K562 (cell line): Measurements from ENCODE around the gene EIF2S1. TPM values are rescaled to one million over a fixed set of nuclear protein-coding genes. Genes with fewer than 3 reads are reported as not detected.

Experiments used
- ATAC-seq: fragments of 200-7000 bp; cut with Tn5 transposase; 3 replicates; pipeline ENCODE4 v1.9.1; 2020; ENCODE audit warnings: moderate library complexity
- BruUV-seq: library from RNA; stranded (reverse); fragments of 400-500 nt; replicated peaks from 2 replicates; lab custom pipeline; 2021; lab: Mats Ljungman, UMichigan
- CTCF ChIA-PET: fragments of 300-600 bp; formaldehyde crosslinking; extraction: SDS; loops from one replicate; lab custom pipeline; 2021; ENCODE audit warnings: low intra/inter-chr PET ratio; lab: Yijun Ruan, JAX
- POLR2A ChIA-PET: fragments of 300-600, 350-650 bp; sonication (Branson Sonifier 250); formaldehyde crosslinking; extraction: SDS; loops from one replicate; lab custom pipeline; 2021; ENCODE audit warnings: antibody characterized with exemption, inconsistent platforms; lab: Yijun Ruan, JAX
- DNase-seq, 4 experiments: peaks; one replicate each; pipeline versions ENCODE4 v3.0.0 to v3.0.0-alpha.2; 2011 to 2018; ENCODE audit warnings: low spot score in 3 of 4, mixed read lengths in 3 of 4; ENCODE audit errors: extremely low read depth in 1 of 4
- FAIRE-seq: peaks from 2 replicates; lab custom pipeline; 2011; peaks lifted over from hg19 to GRCh38; lab: Jason Lieb, UNC
- H2AFZ ChIP-seq: 2 replicates; pipeline ENCODE4 v1.6.0; 2011; ENCODE audit warnings: low read depth, low read length, control low read depth, inconsistent platforms
- H3K27ac ChIP-seq: fragments of 200-600 bp; 3 replicates; pipeline ENCODE4 v1.8.0; 2011; ENCODE audit warnings: low read depth, mild to moderate bottlenecking, control low read depth, inconsistent platforms, low read length, moderate library complexity, mixed read lengths; ENCODE audit errors: extremely low read depth
- H3K27me3 ChIP-seq, 2 experiments: fragments of 300-600 bp in 1 of 2; 2 replicates in 1 of 2; 3 replicates in 1 of 2; pipeline versions ENCODE4 v1.6.0 to v1.8.0; 2011; ENCODE audit warnings: inconsistent platforms in 2 of 2, low read length in 2 of 2, mild to moderate bottlenecking in 1 of 2, mixed read lengths in 1 of 2, moderate library complexity in 1 of 2; ENCODE audit not compliant: control insufficient read depth in 2 of 2, insufficient read depth in 2 of 2
- H3K36me3 ChIP-seq: fragments of 300-600 bp; 3 replicates; pipeline ENCODE4 v1.8.0; 2011; ENCODE audit warnings: mild to moderate bottlenecking, low read length, inconsistent platforms; ENCODE audit not compliant: control insufficient read depth, insufficient read depth
- H3K4me1 ChIP-seq, 2 experiments: fragments of 200-600 bp in 1 of 2; replicated peaks in 1 of 2; 2 replicates in 1 of 2; 3 replicates in 1 of 2; pipeline versions ENCODE4 v1.5.1 to v1.8.0; 2011; ENCODE audit warnings: inconsistent platforms in 2 of 2, low read length in 2 of 2, mild to moderate bottlenecking in 1 of 2, mixed read lengths in 1 of 2, moderate library complexity in 1 of 2; ENCODE audit not compliant: control insufficient read depth in 2 of 2, insufficient read depth in 2 of 2
- H3K4me2 ChIP-seq: 2 replicates; pipeline ENCODE4 v1.6.1; 2011; ENCODE audit warnings: low read length, control low read depth, inconsistent platforms, mixed read lengths; ENCODE audit not compliant: insufficient read depth
- H3K4me3 ChIP-seq: fragments of 200-600 bp; sonication (generic), shearing (Covaris generic); 2 replicates; pipeline ENCODE4 v1.5.1; 2016; ENCODE audit warnings: control low read depth, inconsistent platforms
- H3K79me2 ChIP-seq: fragments of 200-600 bp; 3 replicates; pipeline ENCODE4 v1.8.0; 2011; ENCODE audit warnings: low read length, inconsistent platforms; ENCODE audit not compliant: control insufficient read depth, insufficient read depth
- H3K9ac ChIP-seq, 2 experiments: 2 replicates each; pipeline versions ENCODE4 v1.6.0 to v1.6.1; 2011; ENCODE audit warnings: low read depth in 2 of 2, low read length in 2 of 2, control low read depth in 1 of 2, inconsistent platforms in 1 of 2, mild to moderate bottlenecking in 1 of 2, mixed read lengths in 1 of 2; ENCODE audit not compliant: insufficient read depth in 1 of 2
- H3K9me1 ChIP-seq: one replicate; pipeline ENCODE4 v1.6.0; 2011; ENCODE audit warnings: inconsistent platforms, mild to moderate bottlenecking, low read length, moderate library complexity; ENCODE audit not compliant: control insufficient read depth, insufficient read depth
- H3K9me3 ChIP-seq: replicated peaks from 2 replicates; pipeline ENCODE4 v1.5.1; 2011; ENCODE audit warnings: low read depth, low read length, inconsistent platforms; ENCODE audit not compliant: control insufficient read depth, insufficient read depth
- H4K20me1 ChIP-seq: replicated peaks from 2 replicates; pipeline ENCODE4 v1.6.1; 2011; ENCODE audit warnings: low read length, inconsistent platforms, mixed read lengths; ENCODE audit not compliant: control insufficient read depth, insufficient read depth
- CBX8 ChIP-seq: fragments of 200-600 bp; sonication (generic); IDR thresholded peaks from 2 replicates; pipeline ENCODE4 v1.6.1; 2012; ENCODE audit warnings: borderline replicate concordance, mixed run types, low read depth, mild to moderate bottlenecking, moderate library complexity, mixed read lengths, low read length, control low read depth, inconsistent platforms; ENCODE audit not compliant: poor library complexity, severe bottlenecking; ENCODE audit errors: extremely low read depth
- CSDE1 ChIP-seq, 2 experiments: fragments of 450-650 bp; IDR thresholded peaks; 2 replicates each; pipeline ENCODE4 v1.6.1; 2016; ENCODE audit warnings: mild to moderate bottlenecking in 1 of 2
- FOSL1 ChIP-seq: fragments of 200-800 bp; sonication (Bioruptor generic); conservative IDR thresholded peaks from 2 replicates; pipeline ENCODE4 v1.6.1; 2016; ENCODE audit warnings: missing genetic modification characterization, missing compliant biosample characterization
- NR2C2 ChIP-seq, 2 experiments: fragments of 200-800 bp in 1 of 2; sonication (Bioruptor generic) in 1 of 2; sonication (generic) in 1 of 2; formaldehyde crosslinking in 1 of 2; IDR thresholded peaks; 2 replicates each; pipeline versions ENCODE4 v1.6.1 to v1.8.0; 2016 to 2022; ENCODE audit warnings: mild to moderate bottlenecking in 1 of 2, missing compliant biosample characterization in 1 of 2, missing genetic modification characterization in 1 of 2, missing genetic modification reagents in 1 of 2
- PCBP2 ChIP-seq: fragments of 200-400 bp; formaldehyde crosslinking; IDR thresholded peaks from 2 replicates; pipeline ENCODE4 v1.6.1; 2018; ENCODE audit warnings: low read length, low read depth, mild to moderate bottlenecking, moderate library complexity; ENCODE audit not compliant: poor library complexity, severe bottlenecking
- RBM15 ChIP-seq: fragments of 200-400 bp; formaldehyde crosslinking; IDR thresholded peaks from 2 replicates; pipeline ENCODE4 v1.6.1; 2018; ENCODE audit warnings: mild to moderate bottlenecking, low read length, moderate library complexity; ENCODE audit not compliant: insufficient read depth
- SMARCE1 ChIP-seq: fragments of 450-650 bp; IDR thresholded peaks from 2 replicates; pipeline ENCODE4 v1.7.1; 2016; ENCODE audit warnings: mild to moderate bottlenecking
- SRF ChIP-seq, 2 experiments: fragments of 250-450, 450-650 bp in 1 of 2; sonication (Bioruptor Pico) in 1 of 2; sonication (generic) in 1 of 2; formaldehyde crosslinking; IDR thresholded peaks; 2 replicates each; pipeline versions ENCODE4 v1.5.0 to v1.5.1; 2020 to 2022; ENCODE audit warnings: mild to moderate bottlenecking in 1 of 2, missing genetic modification reagents in 1 of 2
- TAF7 ChIP-seq: fragments of 450-650 bp; IDR thresholded peaks from 2 replicates; pipeline ENCODE4 v1.6.1; 2016; ENCODE audit warnings: missing genetic modification characterization, missing compliant biosample characterization
- TAL1 ChIP-seq: fragments of 450-650 bp; IDR thresholded peaks from 2 replicates; pipeline ENCODE4 v1.6.1; 2016; ENCODE audit warnings: mild to moderate bottlenecking
- ZNF311 ChIP-seq: fragments of 250-450 bp; sonication (Bioruptor Pico); IDR thresholded peaks from 2 replicates; pipeline ENCODE4 v1.4.0; 2020; ENCODE audit warnings: mild to moderate bottlenecking, moderate library complexity
- ZNF584 ChIP-seq: fragments of 200-800 bp; sonication (Bioruptor generic); IDR thresholded peaks from 2 replicates; pipeline ENCODE4 v1.6.1; 2016; ENCODE audit warnings: low read depth, mild to moderate bottlenecking, missing genetic modification characterization, missing compliant biosample characterization
- ZSCAN32 ChIP-seq: fragments of 450-650 bp; formaldehyde crosslinking; IDR thresholded peaks from 2 replicates; pipeline ENCODE4 v1.4.0; 2020; ENCODE audit warnings: mild to moderate bottlenecking, moderate library complexity
- WGBS: fragments of 100-300 bp; shearing (Covaris generic); methylation state at CpG from one replicate; pipeline ENCODE4 v1.1.6; 2016; ENCODE audit warnings: low coverage, mixed read lengths; ENCODE audit not compliant: insufficient coverage; ENCODE audit errors: missing lambda C conversion rate; 5-methylcytosine and 5-hydroxymethylcytosine counted together
- in situ Hi-C: fragments of 300-500 bp; cut with MboI; formaldehyde crosslinking; loops from 4 replicates; pipeline ENCODE4 v1.15.0; 2018; ENCODE audit warnings: inconsistent platforms, mixed read lengths
- intact Hi-C: fragments of 100-400 bp; cut with micrococcal nuclease; formaldehyde crosslinking; loops from 2 replicates; pipeline ENCODE4 v1.14.2; 2022
- polyA plus RNA-seq, 8 experiments: library from polyadenylated mRNA; depleted of rRNA in 4 of 8; stranded (reverse) in 5 of 8; unstranded in 3 of 8; fragments of >200 nt; fragmentation: Nextera tagmentation in 2 of 8; fragmentation: Illumina TruSeq in 1 of 8; extraction: Ambion mirVana in 2 of 8; extraction: Trizol in 1 of 8; gene quantifications; 2 replicates each; pipeline versions ENCODE4 v1.2.1 to v1.2.3, GENCODE V29; 2011 to 2014; ENCODE audit warnings: inconsistent platforms in 1 of 8, missing spikeins in 1 of 8
- total RNA-seq, 7 experiments: library from RNA; depleted of rRNA in 6 of 7; stranded (reverse); fragments of >200 nt in 6 of 7; fragmentation: Illumina TruSeq in 2 of 7; extraction: Trizol in 2 of 7; gene quantifications; 2 replicates each; pipeline versions ENCODE4 v1.2.1 to v1.2.3, GENCODE V29; 2011 to 2021; ENCODE audit warnings: low replicate concordance in 1 of 7
- TF ChIP-seq, protein P1 (sequence below), 2 experiments: fragments of 450-650 bp in 1 of 2; IDR thresholded peaks; 2 replicates each; pipeline ENCODE4 v1.6.1; 2011 to 2017; ENCODE audit warnings: low read depth in 2 of 2, antibody characterized with exemption in 1 of 2, borderline replicate concordance in 1 of 2, low read length in 1 of 2, mild to moderate bottlenecking in 1 of 2, mixed read lengths in 1 of 2; ENCODE audit not compliant: control insufficient read depth in 1 of 2

EIF2S1 gene
- total and polyA plus RNA-seq, 9 of the 15 experiments (the other 6 are each of a cell fraction or from before 2014, with no cell fraction given): 216 to 1,018 (median 332) TPM

DNA sequence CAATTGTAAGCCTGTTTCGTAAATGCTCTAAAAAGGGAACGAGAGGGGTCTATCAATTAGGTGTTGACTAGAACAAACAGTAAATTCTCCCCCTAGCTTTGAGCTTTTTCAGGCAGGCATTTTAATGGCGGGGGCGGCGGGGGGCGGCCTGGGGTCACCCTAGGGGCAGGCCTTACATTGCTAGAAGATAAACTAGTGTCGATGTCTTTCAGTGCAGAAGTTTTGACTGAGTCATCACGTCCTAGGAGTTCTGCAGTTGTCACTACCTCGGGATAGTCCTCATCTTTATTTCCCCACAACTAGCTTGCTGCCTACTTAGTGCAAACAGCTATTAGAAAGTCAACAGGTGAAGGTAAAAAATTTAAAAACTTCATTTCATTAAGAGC, 2.2 kb upstream of the EIF2S1 start (continued):
- TF ChIP-seq PCBP2 (no peak), RBM15 (no peak), CSDE1 (IDR thresholded peaks at IDR 0.05) (no peak), SMARCE1 (0 out of 2 replicates have a peak, but pooled peaks have one; percentile 13), NR2C2 (CRISPR knock-in tag; IDR thresholded peaks at IDR 0.05) (no peak), NR2C2 (tag; IDR thresholded peaks at IDR 0.05) (peak; percentile 33; the same call in 1 of the 2 replicates), FOSL1 (tag) (peak; percentile 61)
- TF ChIP-seq, all 486 proteins: peak for 17

GRCh38 chr14:67358924-67359774, 979 bp upstream of the EIF2S1 start:
- H3K9ac ChIP-seq: peak overlapping the region; percentile 88 to 96
- peaks cover 6% of the 10 kb centered on the region; the same call in 1 of the 2 replicates for H4K20me1 ChIP-seq
- no peak for FAIRE-seq
- no peaks in the 10 kb centered on the region for H3K27me3 ChIP-seq
- DNase-seq: peak in 3 of 4 experiments; percentile 16 to 24 (median 16)
- peaks cover 29% of the 10 kb centered on the region; the same call in 2 of the 3 replicates for H3K36me3 ChIP-seq
- intact Hi-C loops (loop anchor here (5.0 kb wide), 1 partner anchor 117 kb away; the partner anchor contains the start of gene PALS1), in situ Hi-C loops (no loop called here)
- peak overlapping the region; percentile 85 for H3K4me3 ChIP-seq
- H3K27ac ChIP-seq: peak overlapping the region; percentile 83
- peak overlapping the region; percentile 87 for H3K4me2 ChIP-seq
- peak overlapping the region; percentile 63 for H2AFZ ChIP-seq
- H3K9me3 ChIP-seq: no peaks in the 10 kb centered on the region
- peaks cover 91% of the 10 kb centered on the region for H3K79me2 ChIP-seq
- peaks cover 2 to 16% of the 10 kb centered on the region in 2 experiments; a peak in 2 of 5 replicates for H3K4me1 ChIP-seq
- H3K9me1 ChIP-seq: no peaks in the 10 kb centered on the region
- no peak for ATAC-seq
- under 1% methylated on average over 33 of the region's 38 CpGs for WGBS
- ChIA-PET POLR2A (interaction anchor here (0.6 to 1.3 kb wide), 8 partner anchors 10 to 730 kb away, joined by 3 to 4 read pairs (median 3); no protein-coding TSS in a partner anchor), CTCF (no interaction called here)
- BruUV-seq: TSS peak; percentile 54
- no peak for TF ChIP-seq SRF (CRISPR knock-in tag; IDR thresholded peaks at IDR 0.05)
- TF ChIP-seq ZNF311 (CRISPR knock-in tag): no peak
- no peak for TF ChIP-seq TAL1
- TF ChIP-seq ZSCAN32 (CRISPR knock-in tag): no peak
- no peak for TF ChIP-seq CBX8
- no peak for TF ChIP-seq TAF7 (tag)
- no peak for TF ChIP-seq ZNF584
- TF ChIP-seq, protein P1, sequence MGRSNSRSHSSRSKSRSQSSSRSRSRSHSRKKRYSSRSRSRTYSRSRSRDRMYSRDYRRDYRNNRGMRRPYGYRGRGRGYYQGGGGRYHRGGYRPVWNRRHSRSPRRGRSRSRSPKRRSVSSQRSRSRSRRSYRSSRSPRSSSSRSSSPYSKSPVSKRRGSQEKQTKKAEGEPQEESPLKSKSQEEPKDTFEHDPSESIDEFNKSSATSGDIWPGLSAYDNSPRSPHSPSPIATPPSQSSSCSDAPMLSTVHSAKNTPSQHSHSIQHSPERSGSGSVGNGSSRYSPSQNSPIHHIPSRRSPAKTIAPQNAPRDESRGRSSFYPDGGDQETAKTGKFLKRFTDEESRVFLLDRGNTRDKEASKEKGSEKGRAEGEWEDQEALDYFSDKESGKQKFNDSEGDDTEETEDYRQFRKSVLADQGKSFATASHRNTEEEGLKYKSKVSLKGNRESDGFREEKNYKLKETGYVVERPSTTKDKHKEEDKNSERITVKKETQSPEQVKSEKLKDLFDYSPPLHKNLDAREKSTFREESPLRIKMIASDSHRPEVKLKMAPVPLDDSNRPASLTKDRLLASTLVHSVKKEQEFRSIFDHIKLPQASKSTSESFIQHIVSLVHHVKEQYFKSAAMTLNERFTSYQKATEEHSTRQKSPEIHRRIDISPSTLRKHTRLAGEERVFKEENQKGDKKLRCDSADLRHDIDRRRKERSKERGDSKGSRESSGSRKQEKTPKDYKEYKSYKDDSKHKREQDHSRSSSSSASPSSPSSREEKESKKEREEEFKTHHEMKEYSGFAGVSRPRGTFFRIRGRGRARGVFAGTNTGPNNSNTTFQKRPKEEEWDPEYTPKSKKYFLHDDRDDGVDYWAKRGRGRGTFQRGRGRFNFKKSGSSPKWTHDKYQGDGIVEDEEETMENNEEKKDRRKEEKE (IDR thresholded peaks at IDR 0.05; ENCODE audit: borderline replicate concordance in 1 of 2, control insufficient read depth in 1 of 2, low read depth in 2 of 2, low read length in 1 of 2): no peak
